HG03565 (cell line): Measurements from ENCODE around the gene POPDC3.
"Not testable (repeated sequence)": the region's sequence is repeated elsewhere in the genome, so short reads cannot be mapped to it uniquely, and the experiment has no call there.

Experiments
- ATAC-seq: cut with Tn5 transposase; IDR thresholded peaks from one replicate; pipeline ENCODE4 v1.9.1; 2021; ENCODE audit warnings: mild to moderate bottlenecking, moderate library complexity; ENCODE audit not compliant: unreplicated experiment

Gene POPDC3

DNA sequence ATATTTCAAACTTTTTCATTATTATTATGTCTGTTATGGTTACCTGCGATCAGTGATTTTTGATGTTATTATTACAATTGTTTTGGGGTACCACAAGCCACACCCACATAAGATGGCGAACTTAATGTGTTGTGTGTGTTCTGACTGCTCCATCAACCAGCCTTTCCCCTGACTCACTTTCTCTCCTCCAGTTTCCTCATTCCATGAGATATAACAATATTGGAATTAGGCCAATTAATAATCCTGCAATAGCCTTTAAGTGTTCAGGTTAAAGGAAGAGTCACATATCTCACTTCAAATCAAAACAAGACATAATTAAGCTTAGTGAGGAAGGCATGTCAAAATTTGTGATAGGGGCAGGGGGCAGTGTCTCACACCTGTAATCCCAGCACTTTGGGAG lies 16.3 kb upstream of the POPDC3 start:
- ATAC-seq: no peak

DNA sequence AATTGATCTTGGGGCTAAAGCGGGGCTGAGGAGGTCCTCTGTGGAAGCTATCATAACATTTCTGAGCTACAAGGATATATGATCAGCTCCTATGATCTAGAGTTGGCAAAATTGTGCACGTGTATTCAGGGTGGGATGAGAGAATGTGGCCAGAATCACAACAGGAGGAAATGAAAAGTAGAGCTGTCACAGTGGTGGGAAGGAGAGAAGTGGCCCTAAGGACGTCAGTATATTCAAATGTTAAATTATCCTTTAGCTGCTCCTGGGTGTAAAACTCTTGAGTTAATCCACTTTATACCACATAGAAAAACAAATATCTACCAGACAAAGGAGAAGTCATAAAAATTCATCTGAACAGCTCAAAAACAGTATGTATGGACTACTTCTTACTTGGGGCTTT lies 14.8 kb upstream of the POPDC3 start:
- no peak for ATAC-seq

DNA sequence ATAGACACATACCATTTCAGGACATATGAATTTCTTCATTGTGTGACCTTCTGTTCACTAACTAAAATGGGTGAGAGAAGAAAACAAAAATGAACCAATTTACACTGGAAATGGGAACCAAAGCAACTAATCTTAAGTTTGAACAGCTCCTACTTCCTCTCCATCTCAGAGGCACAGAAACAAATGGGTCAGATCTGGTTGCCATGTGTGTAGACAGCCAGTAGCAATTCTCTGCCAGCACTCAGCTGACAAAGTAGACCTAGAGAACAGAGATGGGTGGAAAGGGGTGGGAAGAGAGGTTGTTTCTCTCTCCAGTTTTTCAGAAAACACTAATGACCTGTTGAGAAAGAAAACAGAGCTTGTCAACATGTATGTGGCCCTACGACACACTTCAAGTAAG lies 14.3 kb upstream of the POPDC3 start:
- ATAC-seq: no peak

DNA sequence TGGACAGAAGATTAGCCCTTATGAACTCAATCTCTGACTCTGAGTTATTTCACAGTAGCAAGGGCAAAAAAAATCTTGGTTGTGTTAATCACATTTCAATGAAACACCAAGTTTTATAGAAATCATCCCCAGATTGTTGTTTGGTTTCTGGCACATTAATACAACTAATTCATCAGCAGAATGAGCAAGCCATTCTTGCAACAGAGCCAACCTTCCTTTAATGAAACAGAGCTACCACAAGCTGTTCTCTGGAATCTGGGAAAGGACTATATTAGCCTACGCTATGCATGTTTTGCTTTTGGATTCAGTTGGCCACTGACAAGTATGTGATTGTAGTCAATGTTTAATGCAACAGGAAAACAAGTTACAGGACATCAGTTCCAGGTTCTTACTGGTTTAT lies 13.8 kb upstream of the POPDC3 start:
- ATAC-seq: no peak

DNA sequence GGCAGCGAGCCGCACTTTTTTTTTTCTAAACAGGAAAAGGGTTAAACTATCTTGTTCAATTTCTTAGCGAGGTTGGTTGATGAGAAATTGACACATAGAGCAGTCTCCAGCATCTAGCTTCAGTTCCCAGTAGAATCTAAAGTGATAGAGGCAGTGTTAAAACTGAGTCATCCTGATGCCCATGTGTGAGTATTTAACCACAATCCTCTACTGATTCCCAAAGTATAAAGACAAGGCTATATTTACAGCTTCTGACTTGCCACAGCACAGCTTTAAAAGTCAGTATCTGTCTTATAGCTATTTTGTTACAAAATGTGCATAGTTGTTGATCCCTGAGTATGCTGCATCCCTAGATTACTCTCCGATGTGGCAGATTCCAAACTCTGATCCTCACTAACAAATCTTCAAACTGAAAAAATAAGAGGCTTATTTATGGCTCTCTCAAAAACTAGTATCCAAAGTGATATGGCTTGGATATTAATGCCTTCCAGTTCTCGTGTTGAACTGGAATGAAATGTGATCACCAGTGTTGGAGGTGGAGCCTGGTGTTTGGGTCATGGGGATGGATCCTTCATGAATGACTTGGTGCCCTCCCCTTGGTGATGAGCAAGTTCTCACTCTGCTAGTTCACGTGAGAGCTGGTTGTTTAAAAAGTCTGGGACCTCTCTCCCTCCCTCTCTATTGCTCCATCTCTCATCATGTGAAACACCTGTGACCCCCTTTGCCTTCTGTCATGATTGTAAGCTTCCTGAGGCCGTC lies 13.1 kb upstream of the POPDC3 start:
- no peak for ATAC-seq

DNA sequence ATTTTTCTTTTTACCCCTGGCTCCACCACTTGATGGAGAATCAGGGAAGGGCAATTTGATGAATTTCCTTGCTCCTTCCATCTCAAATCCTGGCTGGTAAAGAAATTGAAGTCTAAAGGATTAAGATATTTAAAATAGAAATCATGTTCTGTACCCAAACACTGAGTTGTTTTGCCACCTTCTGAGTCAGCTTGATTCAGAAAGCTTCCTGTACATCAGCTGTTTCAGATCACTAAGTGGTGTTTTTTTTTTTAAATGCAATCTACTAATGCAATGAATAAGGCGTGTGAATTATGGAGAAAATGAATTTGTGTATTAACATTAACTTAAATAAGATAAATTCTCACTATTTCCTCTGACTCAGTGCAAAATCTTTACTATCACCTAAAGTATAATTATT lies 11.5 kb upstream of the POPDC3 start:
- no peak for ATAC-seq

DNA sequence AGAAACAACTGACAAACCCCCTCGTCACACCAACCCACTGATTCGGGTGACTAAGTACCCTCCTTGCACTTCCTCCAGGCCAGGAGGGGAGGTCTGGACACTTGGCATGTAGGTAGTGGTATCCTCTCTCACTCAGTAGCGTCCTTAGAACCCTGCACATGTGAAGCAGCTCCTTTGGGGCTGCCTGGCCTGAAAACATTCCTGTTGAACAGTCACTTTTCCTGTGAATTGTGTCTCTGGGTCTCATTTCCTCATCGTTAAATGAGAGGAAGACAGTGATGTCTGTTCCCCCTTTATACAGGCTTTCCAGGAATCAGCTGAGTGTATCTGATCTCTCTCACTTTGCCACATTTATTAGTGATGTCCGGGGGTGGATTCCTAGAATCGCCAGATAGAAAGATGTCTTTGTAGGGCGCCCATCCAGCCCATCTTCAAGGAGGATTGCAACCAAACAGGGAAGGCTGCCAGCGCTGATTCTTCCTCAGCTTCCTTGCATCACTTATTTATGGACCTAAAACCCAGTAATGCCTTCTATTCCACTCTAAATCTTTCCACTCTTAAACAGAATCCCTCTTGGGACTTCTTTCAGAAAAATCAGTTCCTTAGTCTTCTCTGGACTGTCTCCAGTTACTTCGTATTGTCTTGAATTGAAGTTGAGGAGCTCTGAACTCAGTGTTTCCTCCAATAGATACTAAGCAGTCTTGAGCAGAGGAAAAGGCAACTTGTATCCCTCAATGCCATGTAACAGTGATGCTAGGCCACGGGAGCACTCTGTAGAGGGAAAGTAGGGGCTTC lies 9.4 kb upstream of the POPDC3 start:
- no peak for ATAC-seq

DNA sequence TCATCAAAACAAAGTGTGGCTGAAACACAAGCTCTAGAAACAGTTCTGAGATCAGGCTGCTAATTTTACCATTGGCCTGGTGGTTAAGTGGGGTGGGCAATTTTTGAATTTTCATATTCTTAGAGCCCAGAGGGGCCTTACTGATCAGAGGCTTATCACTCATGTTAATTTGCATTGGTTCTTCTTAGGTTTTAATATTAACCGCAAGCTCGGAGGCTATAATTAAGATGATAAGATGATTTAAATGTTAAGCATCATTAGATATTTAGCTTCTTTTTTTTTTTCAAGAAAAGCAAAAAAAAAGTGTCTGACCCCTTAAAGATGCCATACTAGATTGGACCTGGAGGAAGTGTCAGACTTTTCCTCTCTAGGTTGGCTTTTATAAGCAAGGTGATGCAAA lies 8.4 kb upstream of the POPDC3 start:
- no peak for ATAC-seq

DNA sequence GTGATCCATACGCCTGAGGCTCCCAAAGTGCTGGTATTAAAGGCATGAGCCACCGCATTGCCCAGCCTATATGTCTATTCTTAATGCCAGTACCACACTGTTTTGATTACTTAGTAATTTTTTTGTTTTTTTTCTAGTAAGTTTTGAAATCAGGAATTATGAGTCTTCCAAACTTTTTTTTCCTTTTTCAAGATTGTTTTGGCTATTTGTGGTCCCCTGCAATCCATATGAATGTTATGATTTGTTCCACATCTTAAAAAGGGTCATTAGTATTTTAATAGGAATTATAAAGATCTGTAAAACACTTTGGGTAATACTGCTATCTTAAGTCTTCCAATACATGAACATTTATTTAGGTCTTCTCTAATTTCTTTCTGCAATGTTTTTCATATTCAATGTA lies 6.8 kb upstream of the POPDC3 start:
- no peak for ATAC-seq

DNA sequence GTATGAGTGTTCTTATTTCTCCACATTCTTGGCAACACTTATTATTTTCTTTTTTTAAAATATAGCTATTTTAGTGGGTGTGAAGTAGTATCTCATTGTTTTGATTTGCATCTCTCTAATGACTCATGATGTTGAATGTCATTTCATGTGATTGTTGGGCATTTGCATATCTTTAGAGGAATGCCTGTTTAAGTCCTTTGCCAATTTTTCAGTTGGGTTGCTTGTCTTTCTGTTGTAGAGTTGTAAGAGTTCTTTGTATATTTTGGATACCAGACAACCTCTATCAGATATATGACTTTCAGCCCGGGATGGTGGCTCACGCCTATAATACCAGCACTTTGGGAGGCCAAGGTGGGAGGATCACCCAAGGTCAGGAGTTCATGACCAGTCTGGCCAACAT lies 5.1 kb upstream of the POPDC3 start:
- no peak for ATAC-seq

DNA sequence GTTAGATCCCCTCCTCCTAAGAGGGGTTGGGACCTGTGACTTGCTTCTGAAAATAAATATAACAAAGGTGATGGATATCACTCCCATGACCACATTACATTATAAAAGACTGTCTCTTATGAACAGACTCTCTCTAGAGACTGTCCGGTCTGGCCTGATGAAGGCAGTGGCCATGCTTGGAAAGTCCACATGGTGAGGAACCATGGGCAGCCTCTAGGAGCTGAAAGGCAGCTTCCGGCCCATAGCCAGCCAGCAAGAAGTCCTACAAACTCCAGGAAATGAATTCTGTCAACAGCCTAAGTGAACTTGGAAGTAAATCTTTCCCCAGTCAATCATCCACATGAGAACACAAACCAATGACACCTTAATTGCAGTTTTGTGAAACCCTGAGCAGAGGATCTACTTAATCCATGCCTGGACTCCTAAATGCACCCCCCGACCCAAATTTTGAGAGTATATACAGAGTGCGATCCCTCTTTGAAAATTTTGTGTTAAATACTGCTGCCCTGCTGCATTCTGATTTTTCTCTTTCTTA lies 2.2 kb upstream of the POPDC3 start:
- no peak for ATAC-seq

DNA sequence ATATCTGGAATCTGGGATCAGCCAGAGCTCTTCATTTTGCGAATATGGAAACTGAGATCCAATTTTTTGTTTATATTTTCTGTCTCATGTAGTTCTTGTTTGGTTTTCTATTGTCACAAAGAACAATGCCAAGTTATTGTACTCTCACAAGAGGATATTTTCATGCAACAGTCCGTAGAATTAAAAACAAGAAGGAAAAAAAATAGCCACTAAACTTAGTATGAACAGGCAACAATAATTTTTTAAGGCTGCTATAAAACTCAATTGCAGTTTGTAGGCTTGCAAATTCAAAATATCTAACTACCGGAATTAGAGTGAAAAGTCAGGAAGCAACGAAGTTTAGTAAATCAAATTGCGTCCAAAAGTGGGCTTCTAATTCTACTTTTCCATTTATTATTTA lies 1.2 kb downstream of the POPDC3 start:
- ATAC-seq: no peak

DNA sequence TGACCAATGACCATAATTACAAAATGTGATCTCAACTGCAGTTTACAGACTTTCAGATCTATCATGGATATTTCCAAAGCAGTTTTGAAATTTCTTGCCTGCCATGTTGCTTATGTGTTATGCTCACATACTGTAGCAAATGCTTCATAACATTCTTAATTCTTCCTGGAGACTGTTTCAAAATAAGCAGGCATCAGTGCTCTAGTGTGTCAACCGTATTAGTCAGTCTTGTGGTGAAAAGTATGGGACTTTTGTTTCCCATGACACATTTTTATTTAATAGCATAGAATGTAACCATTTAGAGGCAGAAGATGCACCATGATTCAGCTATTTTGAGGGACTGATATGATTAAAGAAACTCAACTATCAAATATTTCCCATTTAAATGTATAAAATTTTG lies 1.7 kb downstream of the POPDC3 start:
- ATAC-seq: no peak

DNA sequence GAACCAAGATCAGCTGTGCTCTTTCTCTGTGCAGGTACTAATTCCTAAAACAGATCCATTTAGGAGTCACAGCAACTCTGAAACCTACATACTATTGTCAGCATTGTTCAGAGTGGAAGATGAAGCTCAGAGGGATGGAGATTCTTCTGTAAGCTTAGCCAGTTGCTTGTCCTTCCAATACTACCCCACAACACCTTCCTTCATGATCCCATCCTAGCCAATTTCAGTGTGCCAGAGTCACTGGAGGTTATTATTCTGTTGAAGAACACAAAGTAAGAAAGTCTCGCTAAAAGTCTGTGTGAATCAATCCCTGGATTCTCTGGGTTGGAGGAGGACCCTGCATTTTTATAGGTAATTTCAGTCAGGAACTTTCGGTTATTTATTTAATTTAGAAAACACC lies 2.3 kb downstream of the POPDC3 start:
- ATAC-seq: no peak

DNA sequence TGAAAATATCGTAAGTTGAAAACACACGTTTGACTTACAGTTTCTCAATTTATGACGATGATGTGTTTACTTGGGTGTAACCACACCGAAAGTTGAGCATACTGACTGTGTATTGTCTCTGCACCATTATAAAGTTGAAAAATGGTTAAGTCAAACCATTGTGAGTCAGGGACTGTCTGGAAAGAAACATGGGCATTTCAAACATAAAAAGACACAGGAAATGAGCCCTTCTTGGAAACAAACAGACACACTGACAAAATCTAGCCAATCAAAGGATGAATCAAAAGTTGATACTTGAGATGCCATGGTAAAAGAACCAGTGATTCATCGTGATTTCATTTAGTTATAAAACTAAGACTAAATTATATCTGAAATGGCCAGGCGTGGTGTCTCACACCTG lies 5.3 kb downstream of the POPDC3 start:
- no peak for ATAC-seq

DNA sequence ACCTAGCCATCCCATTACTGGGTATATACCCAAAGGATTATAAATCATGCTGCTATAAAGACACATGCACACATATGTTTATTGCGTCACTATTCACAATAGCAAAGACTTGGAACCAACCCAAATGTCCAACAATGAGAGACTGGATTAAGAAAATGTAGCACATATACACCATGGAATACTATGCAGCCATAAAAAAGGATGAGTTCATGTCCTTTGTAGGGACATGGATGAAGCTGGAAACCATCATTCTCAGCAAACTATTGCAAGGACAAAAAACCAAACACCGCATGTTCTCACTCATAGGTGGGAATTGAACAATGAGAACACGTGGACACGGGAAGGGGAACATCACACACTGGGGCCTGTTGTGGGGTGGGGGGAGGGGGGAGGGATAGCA lies 7.3 kb downstream of the POPDC3 start:
- not testable (repeated sequence) for ATAC-seq

DNA sequence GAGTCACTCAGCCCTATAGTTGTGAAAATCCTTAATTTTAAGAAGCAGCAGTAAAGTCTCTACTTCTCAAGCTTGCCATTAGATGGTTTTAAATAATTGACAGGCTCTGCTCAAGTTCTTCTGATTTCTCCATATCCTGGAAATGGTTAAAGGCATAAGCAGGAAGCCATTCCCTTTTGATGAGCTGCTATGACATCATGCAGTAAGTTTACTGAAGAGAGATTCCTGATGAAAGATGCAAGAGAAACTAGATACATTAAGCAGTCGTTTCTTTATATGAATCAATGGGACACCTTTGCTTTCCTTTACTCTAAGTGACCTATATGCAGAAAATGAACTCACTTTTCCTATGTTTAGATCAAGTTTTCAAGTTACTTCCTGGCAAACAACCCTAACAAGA lies 9.8 kb downstream of the POPDC3 start:
- ATAC-seq: no peak

DNA sequence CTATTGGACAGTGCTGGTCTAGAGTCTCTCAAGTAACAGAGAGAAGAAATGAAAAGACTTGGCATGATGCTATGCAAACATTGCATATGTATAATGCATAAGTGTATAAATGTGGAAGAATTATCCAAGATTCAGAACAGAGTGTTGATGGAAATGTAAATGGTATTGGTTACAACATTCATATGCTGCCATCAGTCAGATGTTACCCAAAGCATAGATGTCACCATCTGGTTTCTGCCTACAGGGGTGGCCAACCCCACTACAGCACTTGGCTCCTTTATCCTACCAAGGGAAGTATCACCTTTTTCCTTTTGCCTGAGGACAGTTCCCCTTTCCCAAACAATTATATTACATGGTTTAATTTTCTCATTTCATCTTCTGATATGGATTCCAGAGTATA lies 11.9 kb downstream of the POPDC3 start:
- ATAC-seq: no peak

DNA sequence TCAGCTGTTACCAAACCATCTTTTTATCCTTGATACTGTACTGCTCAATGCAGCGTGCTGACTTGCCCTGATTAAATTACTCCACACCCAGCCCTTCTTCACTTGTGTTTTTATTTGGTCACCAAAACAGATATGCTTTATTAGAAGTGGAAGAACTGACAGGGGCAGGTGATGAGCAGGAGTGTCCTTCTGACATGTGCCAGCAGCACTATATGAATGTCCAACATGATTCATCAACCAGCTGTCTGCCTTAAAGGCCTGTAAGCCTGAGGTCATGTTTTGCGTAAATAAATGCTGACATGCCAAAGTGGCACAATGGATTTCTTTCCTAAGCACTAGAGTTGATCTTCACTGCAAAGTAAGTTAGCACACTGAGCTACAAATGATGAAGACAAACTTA lies 15.4 kb downstream of the POPDC3 start:
- no peak for ATAC-seq

DNA sequence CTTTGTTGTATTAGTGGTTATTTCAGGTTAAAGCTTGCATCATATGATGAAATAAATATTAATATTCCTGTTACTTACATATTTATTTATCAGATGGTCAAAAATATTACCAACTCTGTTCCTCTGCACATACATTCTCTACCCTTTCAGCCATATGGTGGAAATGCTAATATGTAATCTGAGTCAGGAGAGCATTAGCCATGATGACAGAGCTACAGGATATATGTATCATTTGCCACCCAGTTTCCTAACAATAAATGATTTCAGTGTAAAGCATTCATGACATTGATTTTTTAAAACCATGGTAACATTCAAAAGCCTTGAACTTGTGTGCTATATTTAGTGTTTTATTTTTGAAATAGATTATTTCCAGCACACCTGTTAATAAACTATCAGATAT lies 16.6 kb downstream of the POPDC3 start:
- no peak for ATAC-seq

DNA sequence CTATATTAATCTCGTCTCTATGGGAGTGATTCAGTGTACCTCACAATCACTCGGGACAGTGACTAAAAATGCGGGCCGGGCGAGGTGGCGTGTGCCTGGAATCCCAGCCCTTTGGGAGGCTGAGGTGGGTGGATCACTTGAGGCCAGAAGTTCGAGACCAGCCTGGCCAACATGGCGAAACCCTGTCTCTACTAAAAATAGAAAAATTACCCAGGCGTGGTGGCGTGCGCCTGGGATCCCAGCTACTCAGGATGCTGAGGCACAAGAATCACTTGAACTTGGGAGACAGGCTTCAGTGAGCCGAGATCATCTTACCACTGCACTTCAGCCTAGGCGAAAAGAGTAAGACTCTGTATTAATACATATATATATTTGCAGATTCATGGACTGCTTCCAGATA lies 17.4 kb downstream of the POPDC3 start:
- ATAC-seq: no peak

DNA sequence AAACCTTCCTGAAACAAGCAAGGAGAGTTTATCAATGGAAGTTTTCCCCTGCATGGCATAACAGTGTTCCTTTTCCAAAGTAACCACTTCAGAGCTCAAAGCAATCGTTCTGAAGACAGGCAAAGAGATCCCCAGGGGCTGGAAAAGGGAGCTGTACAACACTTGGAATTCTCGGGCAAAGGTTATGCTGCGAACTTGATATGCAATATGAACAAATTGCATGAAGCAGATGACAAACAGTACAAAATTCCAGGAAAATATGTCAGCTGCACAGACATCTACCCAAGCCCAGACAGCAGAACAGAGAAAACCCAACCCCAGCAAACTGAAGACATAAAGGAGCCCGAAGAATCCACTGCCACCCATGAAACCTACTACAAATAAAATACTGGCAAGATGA lies 18.4 kb downstream of the POPDC3 start:
- ATAC-seq: no peak
